Caco-2 (cell line): ENCODE data around the gene CHST13. TPM values are rescaled to one million over a fixed set of nuclear protein-coding genes. Genes with fewer than 3 reads are reported as not detected.

ENCODE experiments used
- BruUV-seq: library from RNA; stranded (reverse); fragments of 400-500 nt; replicated peaks from 2 replicates; lab custom pipeline; 2021; lab: Mats Ljungman, UMichigan
- CTCF ChIA-PET: fragments of 300-600 bp; sonication (Branson Sonifier 250); formaldehyde crosslinking; loops from one replicate; lab custom pipeline; 2022; ENCODE audit warnings: antibody characterized with exemption; lab: Charles Lee
- POLR2A ChIA-PET: fragments of 300-600 bp; sonication (Branson Sonifier 250); formaldehyde crosslinking; loops from one replicate; lab custom pipeline; 2022; ENCODE audit warnings: antibody characterized with exemption; lab: Charles Lee
- DNase-seq, 2 experiments: peaks; one replicate each; pipeline versions ENCODE4 v3.0.0 to v3.0.0-alpha.2; 2020 to 2022
- H3K27me3 ChIP-seq: replicated peaks from 2 replicates; pipeline ENCODE4 v1.6.0; 2011; ENCODE audit warnings: low read length; ENCODE audit not compliant: control insufficient read depth, insufficient read depth
- H3K36me3 ChIP-seq: 2 replicates; pipeline ENCODE4 v1.5.1; 2011; ENCODE audit warnings: low read length; ENCODE audit not compliant: control insufficient read depth, insufficient read depth
- H3K4me1 ChIP-seq: fragments of 250-450 bp; sonication (Bioruptor Pico); 2 replicates; pipeline ENCODE4 v1.5.1; 2020; ENCODE audit warnings: mild to moderate bottlenecking
- H3K4me3 ChIP-seq: 2 replicates; pipeline ENCODE4 v1.5.1; 2011; ENCODE audit warnings: low read depth, mild to moderate bottlenecking, control low read depth, low read length
- H3K9me3 ChIP-seq: fragments of 250-450 bp; sonication (Bioruptor Pico); 2 replicates; pipeline ENCODE4 v1.5.1; 2020; ENCODE audit warnings: mild to moderate bottlenecking, moderate library complexity
- H3K27ac Mint-ChIP-seq: one replicate; pipeline ENCODE4 v1.8.0; 2022; ENCODE audit warnings: mixed read lengths; ENCODE audit not compliant: unreplicated experiment
- H3K27me3 Mint-ChIP-seq: one replicate; pipeline ENCODE4 v1.8.0; 2022; ENCODE audit warnings: mixed read lengths; ENCODE audit not compliant: insufficient read depth, unreplicated experiment
- H3K36me3 Mint-ChIP-seq: one replicate; pipeline ENCODE4 v1.8.0; 2022; ENCODE audit warnings: mild to moderate bottlenecking, mixed read lengths; ENCODE audit not compliant: insufficient read depth, unreplicated experiment
- H3K4me1 Mint-ChIP-seq: one replicate; pipeline ENCODE4 v1.8.0; 2022; ENCODE audit warnings: low read depth, mixed read lengths; ENCODE audit not compliant: unreplicated experiment
- H3K4me3 Mint-ChIP-seq: one replicate; pipeline ENCODE4 v1.8.0; 2022; ENCODE audit warnings: mild to moderate bottlenecking, moderate library complexity, mixed read lengths; ENCODE audit not compliant: unreplicated experiment
- H3K9me3 Mint-ChIP-seq: one replicate; pipeline ENCODE4 v1.8.0; 2022; ENCODE audit warnings: mixed read lengths; ENCODE audit not compliant: unreplicated experiment
- intact Hi-C: fragments of 100-400 bp; cut with micrococcal nuclease; formaldehyde crosslinking; loops from one replicate; pipeline ENCODE4 v1.10.0; 2022; ENCODE audit not compliant: unreplicated experiment
- total RNA-seq: library from RNA; stranded (reverse); gene quantifications from 2 replicates; pipeline ENCODE4 v1.2.3, GENCODE V29; 2022
- TF ChIP-seq, protein P1 (sequence below), 2 experiments: fragments of 200-600 bp in 1 of 2; IDR thresholded peaks; 1 replicate in 1 of 2; 2 replicates in 1 of 2; pipeline versions ENCODE4 v1.5.1 to v1.8.0; 2011 to 2022; ENCODE audit warnings: antibody characterized with exemption in 1 of 2, control low read depth in 1 of 2, inconsistent platforms in 1 of 2, low read depth in 1 of 2, low read length in 1 of 2, mild to moderate bottlenecking in 1 of 2, moderate library complexity in 1 of 2; ENCODE audit not compliant: insufficient read depth in 1 of 2, severe bottlenecking in 1 of 2, unreplicated experiment in 1 of 2

Gene CHST13
- total RNA-seq, 1 experiment from 2014 or later: 25.3 TPM

DNA sequence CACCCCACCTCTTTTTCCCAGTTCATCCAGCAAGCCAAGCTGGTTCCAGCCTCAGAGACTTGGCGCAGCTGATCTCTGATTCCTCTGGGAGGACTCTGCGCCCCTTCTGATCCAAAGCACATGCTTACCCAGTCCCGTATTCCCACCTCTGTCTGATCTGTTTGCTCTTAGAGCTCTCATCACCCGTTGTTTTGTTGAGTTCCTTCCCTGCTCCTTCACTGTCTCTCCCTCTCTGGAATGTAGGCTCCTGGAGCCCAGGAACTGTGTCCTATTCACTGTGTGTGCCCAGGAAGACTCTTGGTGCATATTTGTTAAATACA lies 46.9 kb upstream of the CHST13 start:
- Histone ChIP-seq H3K36me3 (no peaks in the 10 kb centered on the region; the same call in 1 of the 2 replicates), H3K9me3 (no peaks in the 10 kb centered on the region), H3K4me3 (no peak overlapping the region), H3K4me1 (peaks cover 17% of the 10 kb centered on the region), H3K27me3 (no peaks in the 10 kb centered on the region)
- peak in 1 of 2 experiments; percentile 30 for DNase-seq
- no TSS peak for BruUV-seq
- H3K27me3 Mint-ChIP-seq: no peaks in the 10 kb centered on the region
- H3K9me3 Mint-ChIP-seq: no peaks in the 10 kb centered on the region
- intact Hi-C loops: loop anchor here (10.0 kb wide), 1 partner anchor 212 kb away; no protein-coding TSS in a partner anchor
- ChIA-PET CTCF (interaction anchor here (0.6 kb wide), 1 partner anchor 14 kb away, joined by 3 read pairs; no protein-coding TSS in a partner anchor), POLR2A (interaction anchor here (0.6 kb wide), 2 partner anchors 46 to 84 kb away, joined by 3 to 4 read pairs; no protein-coding TSS in a partner anchor)
- H3K4me3 Mint-ChIP-seq: peak overlapping the region; percentile 75
- H3K36me3 Mint-ChIP-seq: peaks cover 22% of the 10 kb centered on the region
- peaks cover 20% of the 10 kb centered on the region for H3K4me1 Mint-ChIP-seq
- TF ChIP-seq, protein P1, sequence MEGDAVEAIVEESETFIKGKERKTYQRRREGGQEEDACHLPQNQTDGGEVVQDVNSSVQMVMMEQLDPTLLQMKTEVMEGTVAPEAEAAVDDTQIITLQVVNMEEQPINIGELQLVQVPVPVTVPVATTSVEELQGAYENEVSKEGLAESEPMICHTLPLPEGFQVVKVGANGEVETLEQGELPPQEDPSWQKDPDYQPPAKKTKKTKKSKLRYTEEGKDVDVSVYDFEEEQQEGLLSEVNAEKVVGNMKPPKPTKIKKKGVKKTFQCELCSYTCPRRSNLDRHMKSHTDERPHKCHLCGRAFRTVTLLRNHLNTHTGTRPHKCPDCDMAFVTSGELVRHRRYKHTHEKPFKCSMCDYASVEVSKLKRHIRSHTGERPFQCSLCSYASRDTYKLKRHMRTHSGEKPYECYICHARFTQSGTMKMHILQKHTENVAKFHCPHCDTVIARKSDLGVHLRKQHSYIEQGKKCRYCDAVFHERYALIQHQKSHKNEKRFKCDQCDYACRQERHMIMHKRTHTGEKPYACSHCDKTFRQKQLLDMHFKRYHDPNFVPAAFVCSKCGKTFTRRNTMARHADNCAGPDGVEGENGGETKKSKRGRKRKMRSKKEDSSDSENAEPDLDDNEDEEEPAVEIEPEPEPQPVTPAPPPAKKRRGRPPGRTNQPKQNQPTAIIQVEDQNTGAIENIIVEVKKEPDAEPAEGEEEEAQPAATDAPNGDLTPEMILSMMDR (IDR thresholded peaks at IDR 0.05; ENCODE audit: insufficient read depth in 1 of 2, low read depth in 1 of 2, low read length in 1 of 2, severe bottlenecking in 1 of 2, unreplicated experiment in 1 of 2): no peak
- peak overlapping the region; percentile 69 for H3K27ac Mint-ChIP-seq

DNA sequence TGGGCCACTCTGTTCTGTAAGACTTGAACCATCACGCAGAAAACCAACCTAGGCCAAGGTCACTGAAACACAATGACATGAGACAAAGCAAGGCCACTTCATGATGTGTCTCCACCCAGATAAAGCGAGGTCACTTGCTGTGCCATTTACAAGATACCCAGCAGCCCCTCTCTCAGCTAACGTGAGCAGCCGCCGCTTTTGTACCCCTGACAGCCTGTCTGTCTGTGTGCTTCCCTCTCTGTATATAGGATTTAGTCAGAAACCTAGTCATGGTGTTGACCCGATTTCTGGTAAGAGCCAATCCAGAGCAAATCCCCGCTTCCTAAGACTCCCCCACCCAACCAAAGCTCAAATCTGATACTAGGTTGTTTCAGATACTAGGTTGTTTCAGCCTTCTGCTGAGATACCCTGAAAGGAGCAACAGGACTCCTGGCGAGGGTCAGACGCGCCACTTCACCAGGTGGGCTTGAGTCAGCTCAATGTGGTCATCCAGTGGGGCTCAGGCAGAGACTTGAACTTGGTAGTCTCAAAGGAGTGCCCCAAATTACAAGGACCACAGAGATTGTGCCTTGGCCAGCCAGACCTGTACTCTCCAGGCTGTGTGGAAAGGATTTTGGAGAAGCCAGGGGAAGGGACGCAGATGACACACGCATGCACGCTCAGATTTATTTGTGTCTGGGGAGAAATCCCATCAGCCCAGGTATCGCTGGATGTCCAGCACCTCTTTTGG lies 45.2 kb upstream of the CHST13 start:
- Mint-ChIP-seq H3K36me3 (peaks cover 6% of the 10 kb centered on the region), H3K4me3 (no peak overlapping the region), H3K27me3 (no peaks in the 10 kb centered on the region), H3K4me1 (peaks cover 3% of the 10 kb centered on the region), H3K9me3 (no peaks in the 10 kb centered on the region), H3K27ac (no peak overlapping the region)
- TF ChIP-seq, protein P1 (IDR thresholded peaks at IDR 0.05; ENCODE audit: insufficient read depth in 1 of 2, low read depth in 1 of 2, low read length in 1 of 2, severe bottlenecking in 1 of 2, unreplicated experiment in 1 of 2): no peak
- no peaks in the 10 kb centered on the region for H3K27me3 ChIP-seq
- BruUV-seq: no TSS peak
- CTCF ChIA-PET: no interaction called here
- H3K4me3 ChIP-seq: no peak overlapping the region
- peaks cover 4% of the 10 kb centered on the region for H3K4me1 ChIP-seq
- H3K36me3 ChIP-seq: no peaks in the 10 kb centered on the region; the same call in 1 of the 2 replicates
- POLR2A ChIA-PET: no interaction called here
- intact Hi-C loops: loop anchor here (10.0 kb wide), 1 partner anchor 214 kb away; no protein-coding TSS in a partner anchor
- no peak for DNase-seq
- no peaks in the 10 kb centered on the region for H3K9me3 ChIP-seq

DNA sequence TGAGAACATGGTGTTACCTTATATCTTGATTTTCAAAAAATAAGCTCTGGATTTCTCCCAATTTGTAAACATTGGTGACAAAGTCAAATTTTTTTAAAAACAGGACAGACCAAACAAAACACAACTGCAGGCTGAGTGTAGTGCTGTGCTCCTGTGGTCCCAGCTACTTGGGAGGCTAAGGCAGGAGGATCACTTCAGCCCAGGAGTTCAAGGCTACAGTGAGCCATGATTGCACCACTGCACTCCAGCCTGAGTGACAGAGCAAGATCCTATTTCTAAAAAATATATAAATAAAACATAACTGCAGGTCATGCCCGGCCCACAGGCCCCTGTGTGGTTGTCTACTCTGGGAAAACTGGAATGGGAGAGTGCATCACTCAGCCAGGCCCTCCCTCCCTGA lies 44.3 kb upstream of the CHST13 start:
- CTCF ChIA-PET: no interaction called here
- no TSS peak for BruUV-seq

More for the DNA sequence above, 44.3 kb upstream of the CHST13 start:
- H3K9me3 ChIP-seq: no peaks in the 10 kb centered on the region
- Mint-ChIP-seq H3K4me3 (no peak overlapping the region), H3K27ac (no peak overlapping the region), H3K27me3 (no peaks in the 10 kb centered on the region), H3K9me3 (no peaks in the 10 kb centered on the region), H3K36me3 (no peaks in the 10 kb centered on the region), H3K4me1 (no peaks in the 10 kb centered on the region)
- DNase-seq: no peak
- H3K36me3 ChIP-seq: no peaks in the 10 kb centered on the region
- TF ChIP-seq, protein P1 (IDR thresholded peaks at IDR 0.05; ENCODE audit: insufficient read depth in 1 of 2, low read depth in 1 of 2, low read length in 1 of 2, severe bottlenecking in 1 of 2, unreplicated experiment in 1 of 2): no peak
- no peaks in the 10 kb centered on the region for H3K27me3 ChIP-seq
- POLR2A ChIA-PET: no interaction called here
- no peak overlapping the region for H3K4me3 ChIP-seq
- intact Hi-C loops: loop anchor here (10.0 kb wide), 1 partner anchor 215 kb away; no protein-coding TSS in a partner anchor
- no peaks in the 10 kb centered on the region for H3K4me1 ChIP-seq
